Fibroblast of lung (primary cell): ENCODE results near the gene FBXO3. TPM values are rescaled to one million over a fixed set of nuclear protein-coding genes. Genes with fewer than 3 reads are reported as not detected.

ENCODE experiments used
- DNase-seq, 2 donors: peaks; one replicate each; pipeline versions ENCODE4 v3.0.0 to v3.0.0-alpha.2; 2010; ENCODE audit warnings: low read depth in 2 of 2
- H2AFZ ChIP-seq: 2 replicates; pipeline ENCODE4 v1.5.1; 2012; ENCODE audit warnings: low read length, control low read depth, inconsistent platforms
- H3K27ac ChIP-seq: 2 replicates; pipeline ENCODE4 v1.5.1; 2011; ENCODE audit warnings: low read length, control low read depth; ENCODE audit not compliant: insufficient read depth
- H3K27me3 ChIP-seq: 2 replicates; pipeline ENCODE4 v1.5.1; 2011; ENCODE audit warnings: mild to moderate bottlenecking, low read length; ENCODE audit not compliant: control insufficient read depth, insufficient read depth
- H3K36me3 ChIP-seq: 2 replicates; pipeline ENCODE4 v1.5.1; 2011; ENCODE audit warnings: low read length; ENCODE audit not compliant: control insufficient read depth, insufficient read depth
- H3K4me1 ChIP-seq: 2 replicates; pipeline ENCODE4 v1.5.1; 2011; ENCODE audit warnings: low read length; ENCODE audit not compliant: control insufficient read depth, insufficient read depth; ENCODE audit errors: extremely low read depth
- H3K4me2 ChIP-seq: 2 replicates; pipeline ENCODE4 v1.5.1; 2011; ENCODE audit warnings: low read length, control low read depth; ENCODE audit not compliant: insufficient read depth; ENCODE audit errors: extremely low read depth
- H3K4me3 ChIP-seq, 4 experiments: fragments of 200-600 bp in 1 of 4; sonication (generic) in 1 of 4; replicated peaks in 1 of 4; 2 replicates each; pipeline ENCODE4 v1.5.1; 2011 to 2016; ENCODE audit warnings: low read length in 4 of 4, low read depth in 3 of 4, mild to moderate bottlenecking in 3 of 4, control low read depth in 2 of 4, inconsistent platforms in 1 of 4, mixed read lengths in 1 of 4; ENCODE audit not compliant: insufficient read depth in 1 of 4; ENCODE audit errors: control extremely low read depth in 1 of 4
- H3K79me2 ChIP-seq: 2 replicates; pipeline ENCODE4 v1.5.1; 2012; ENCODE audit warnings: mild to moderate bottlenecking, low read length, inconsistent platforms; ENCODE audit not compliant: control insufficient read depth, insufficient read depth
- H3K9ac ChIP-seq: 2 replicates; pipeline ENCODE4 v1.5.1; 2011; ENCODE audit warnings: mild to moderate bottlenecking, low read length, control low read depth; ENCODE audit not compliant: insufficient read depth
- H3K9me3 ChIP-seq: 2 replicates; pipeline ENCODE4 v1.5.1; 2012; ENCODE audit warnings: low read depth, low read length; ENCODE audit not compliant: control insufficient read depth, insufficient read depth
- H4K20me1 ChIP-seq: 2 replicates; pipeline ENCODE4 v1.5.1; 2011; ENCODE audit warnings: low read length; ENCODE audit not compliant: control insufficient read depth, insufficient read depth; ENCODE audit errors: extremely low read depth
- CTCF ChIP-seq, 2 donors: IDR thresholded peaks in 1 of 2; conservative IDR thresholded peaks in 1 of 2; 1 replicate in 1 of 2; 2 replicates in 1 of 2; pipeline ENCODE4 v1.5.1; 2011 to 2012; ENCODE audit warnings: low read length in 2 of 2, control low read depth in 1 of 2, inconsistent platforms in 1 of 2, low read depth in 1 of 2, mild to moderate bottlenecking in 1 of 2
- EZH2 ChIP-seq: IDR thresholded peaks from 2 replicates; pipeline ENCODE4 v1.5.1; 2012; ENCODE audit warnings: low read length, control low read depth, mild to moderate bottlenecking; ENCODE audit errors: missing control alignments
- polyA plus RNA-seq, 2 donors: library from polyadenylated mRNA; depleted of rRNA in 1 of 2; stranded (reverse) in 1 of 2; unstranded in 1 of 2; fragments of >200 nt; gene quantifications; 2 replicates each; pipeline ENCODE4 v1.2.1, GENCODE V29; 2011 to 2012; ENCODE audit warnings: missing spikeins in 1 of 2
- total RNA-seq: library from RNA; depleted of rRNA; stranded (reverse); fragments of >200 nt; gene quantifications from 2 replicates; pipeline ENCODE4 v1.2.1, GENCODE V29; 2014

The FBXO3 gene
- total and polyA plus RNA-seq, 2 donors (not counting 1 experiment from before 2014, with no cell fraction given): 28.7 to 46.2 TPM

GRCh38 chr11:33725496-33725895, 48.8 kb downstream of the FBXO3 start:
- no peak overlapping the region for H2AFZ ChIP-seq
- H3K27ac ChIP-seq: peak overlapping the region; percentile 97
- peaks cover 6% of the 10 kb centered on the region for H3K36me3 ChIP-seq
- no peaks in the 10 kb centered on the region for H4K20me1 ChIP-seq
- H3K79me2 ChIP-seq: peaks cover 87% of the 10 kb centered on the region
- no peak overlapping the region for H3K4me3 ChIP-seq
- no peak for DNase-seq
- TF ChIP-seq EZH2 (no peak), CTCF (conservative IDR thresholded peaks at IDR 0.05 in 1 of 2, IDR thresholded peaks at IDR 0.05 in 1 of 2; ENCODE audit: low read depth in 1 of 2, low read length in 2 of 2) (no peak)
- no peak overlapping the region for H3K9ac ChIP-seq
- H3K9me3 ChIP-seq: no peaks in the 10 kb centered on the region
- H3K4me2 ChIP-seq: no peak overlapping the region
- peaks cover 35% of the 10 kb centered on the region for H3K4me1 ChIP-seq
- H3K27me3 ChIP-seq: no peaks in the 10 kb centered on the region

- DNase-seq: peak; percentile 52 to 89
- Histone ChIP-seq H3K9me3 (no peaks in the 10 kb centered on the region), H3K9ac (peak overlapping the region; percentile 53), H4K20me1 (no peaks in the 10 kb centered on the region), H3K4me1 (peaks cover 34% of the 10 kb centered on the region), H3K4me3 (peak overlapping the region in 1 of 4 experiments; percentile 3), H2AFZ (no peak overlapping the region), H3K4me2 (peak overlapping the region; percentile 72), H3K27ac (peak overlapping the region; percentile 97), H3K27me3 (no peaks in the 10 kb centered on the region), H3K36me3 (peaks cover 8% of the 10 kb centered on the region), H3K79me2 (peaks cover 87% of the 10 kb centered on the region)
- TF ChIP-seq CTCF (conservative IDR thresholded peaks at IDR 0.05 in 1 of 2, IDR thresholded peaks at IDR 0.05 in 1 of 2; ENCODE audit: low read depth in 1 of 2, low read length in 2 of 2) (no peak), EZH2 (no peak)
These were observed 49.7 kb downstream of the FBXO3 start for GRCh38 chr11:33724644-33725035.

- no peaks in the 10 kb centered on the region for H3K27me3 ChIP-seq
These were observed 51.0 kb downstream of the FBXO3 start for GRCh38 chr11:33723238-33723881.

More at GRCh38 chr11:33723238-33723881, 51.0 kb downstream of the FBXO3 start:
- DNase-seq: peak; percentile 92 to 93
- no peaks in the 10 kb centered on the region for H3K9me3 ChIP-seq
- H3K79me2 ChIP-seq: peaks cover 90% of the 10 kb centered on the region
- H3K36me3 ChIP-seq: peaks cover 9% of the 10 kb centered on the region
- peak overlapping the region in 1 of 4 experiments; percentile 2 for H3K4me3 ChIP-seq
- peak overlapping the region; percentile 73 for H3K4me2 ChIP-seq
- H2AFZ ChIP-seq: no peak overlapping the region
- TF ChIP-seq EZH2: no peak
- TF ChIP-seq CTCF (conservative IDR thresholded peaks at IDR 0.05 in 1 of 2, IDR thresholded peaks at IDR 0.05 in 1 of 2; ENCODE audit: low read depth in 1 of 2, low read length in 2 of 2): no peak
- H3K9ac ChIP-seq: peak overlapping the region; percentile 65
- peak overlapping the region; percentile 97 for H3K27ac ChIP-seq
- peaks cover 36% of the 10 kb centered on the region for H3K4me1 ChIP-seq
- H4K20me1 ChIP-seq: no peaks in the 10 kb centered on the region
